ENCODE results near the gene CRADD. TPM values are rescaled to one million over a fixed set of nuclear protein-coding genes. Genes with fewer than 3 reads are reported as not detected.

Gene CRADD
- polyA plus RNA-seq, 1 of the 3 experiments (the other 2 are of a cell fraction) = 13.6 TPM

DNA sequence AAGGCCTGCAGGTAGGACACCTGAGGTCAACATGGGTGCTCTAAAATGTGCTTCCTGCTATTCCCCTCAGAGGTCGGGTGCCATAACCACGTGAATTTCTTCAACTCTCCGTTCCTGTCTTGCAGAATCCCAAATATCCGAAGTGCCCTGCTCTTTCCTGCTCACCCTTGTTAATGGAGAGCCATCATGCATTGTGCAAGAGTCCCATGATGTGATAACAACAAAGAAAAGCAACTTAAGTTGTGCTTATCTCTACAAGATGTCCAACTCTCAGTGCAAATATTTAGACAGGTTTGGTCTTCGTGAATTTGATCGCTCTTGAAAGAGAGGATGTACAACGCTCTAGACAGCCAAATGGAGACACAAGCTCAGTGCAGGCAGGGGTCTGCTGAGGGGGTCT, 260.6 kb downstream of the CRADD start:
- no peaks in the 10 kb centered on the region for H3K4me1 ChIP-seq (ENCODE audit: control insufficient read depth in 1 of 2, insufficient read depth in 2 of 2, low read depth in 1 of 2, low read length in 1 of 2)
- no peaks in the 10 kb centered on the region for H3K36me3 ChIP-seq (replicated peaks in 1 of 2; ENCODE audit: control insufficient read depth in 1 of 2, insufficient read depth in 2 of 2, low read length in 1 of 2)
- no peak overlapping the region for H3K4me3 ChIP-seq (ENCODE audit: low read depth in 2 of 2, low read length in 1 of 2)
- ChIA-PET CTCF (no interaction called here), POLR2A (no interaction called here)
- no peaks in the 10 kb centered on the region for H3K79me2 ChIP-seq (ENCODE audit: insufficient read depth)
- H4K20me1 ChIP-seq (ENCODE audit: insufficient read depth) = no peaks in the 10 kb centered on the region
- no peaks in the 10 kb centered on the region for H3F3A ChIP-seq (replicated peaks; ENCODE audit: insufficient read depth)
- H3K9me3 ChIP-seq = 0 out of 2 replicates have a peak, but pooled peaks cover 5% of the 10 kb centered on the region
- no peak overlapping the region for H3K4me2 ChIP-seq
- H3K27ac ChIP-seq (ENCODE audit: low read depth in 2 of 2, low read length in 1 of 2) = no peak overlapping the region
- no peaks in the 10 kb centered on the region for H3K27me3 ChIP-seq (ENCODE audit: insufficient read depth)
- no peak for TF ChIP-seq POLR2AphosphoS5 (IDR thresholded peaks at IDR 0.05; ENCODE audit: low read depth, low read length)
- H3K9ac ChIP-seq = no peak overlapping the region
- WGBS (ENCODE audit: low lambda C conversion rate) = 51% methylated on average over 7 of the region's 7 CpGs
- H3K9me2 ChIP-seq = no peaks in the 10 kb centered on the region
- H2AFZ ChIP-seq (ENCODE audit: low read depth) = no peak overlapping the region
- DNase-seq = no peak

DNA sequence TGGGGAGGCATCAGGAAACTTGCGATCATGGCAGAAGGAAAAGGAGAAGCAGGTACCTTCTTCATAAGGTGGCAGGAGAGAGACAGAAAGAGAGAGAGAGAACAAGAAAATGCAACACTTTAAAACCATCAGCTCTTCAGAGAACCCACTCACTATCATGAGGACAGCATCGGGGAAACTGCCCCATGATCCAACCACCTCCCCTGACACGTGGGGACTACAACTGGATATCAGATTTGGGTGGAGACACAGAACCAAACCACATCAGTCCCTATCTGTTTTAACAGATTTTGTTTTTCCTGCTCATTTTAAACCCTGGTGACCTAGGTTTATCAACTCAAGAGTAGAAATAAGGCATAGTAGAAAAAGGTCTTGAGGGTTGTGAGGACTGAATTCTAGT, 261.1 kb downstream of the CRADD start:
- ChIA-PET POLR2A (no interaction called here), CTCF (no interaction called here)

More for the DNA sequence above, 261.1 kb downstream of the CRADD start:
- 59% methylated on average over 3 of the region's 3 CpGs for WGBS (ENCODE audit: low lambda C conversion rate)
- H3F3A ChIP-seq (replicated peaks; ENCODE audit: insufficient read depth) = no peaks in the 10 kb centered on the region
- H3K4me3 ChIP-seq (ENCODE audit: low read depth in 2 of 2, low read length in 1 of 2) = no peak overlapping the region
- H3K9me3 ChIP-seq = 0 out of 2 replicates have a peak, but pooled peaks cover 5% of the 10 kb centered on the region
- no peaks in the 10 kb centered on the region for H3K36me3 ChIP-seq (replicated peaks in 1 of 2; ENCODE audit: control insufficient read depth in 1 of 2, insufficient read depth in 2 of 2, low read length in 1 of 2)
- H3K4me2 ChIP-seq = no peak overlapping the region
- H3K27me3 ChIP-seq (ENCODE audit: insufficient read depth) = no peaks in the 10 kb centered on the region
- H3K79me2 ChIP-seq (ENCODE audit: insufficient read depth) = no peaks in the 10 kb centered on the region
- no peaks in the 10 kb centered on the region for H3K9me2 ChIP-seq
- DNase-seq = no peak
- H3K27ac ChIP-seq (ENCODE audit: low read depth in 2 of 2, low read length in 1 of 2) = no peak overlapping the region
- no peaks in the 10 kb centered on the region for H3K4me1 ChIP-seq (ENCODE audit: control insufficient read depth in 1 of 2, insufficient read depth in 2 of 2, low read depth in 1 of 2, low read length in 1 of 2)
- H2AFZ ChIP-seq (ENCODE audit: low read depth) = no peak overlapping the region
- H3K9ac ChIP-seq = no peak overlapping the region
- H4K20me1 ChIP-seq (ENCODE audit: insufficient read depth) = no peaks in the 10 kb centered on the region
- TF ChIP-seq YY1 (IDR thresholded peaks at IDR 0.05; ENCODE audit: low read depth) (no peak), GABPA (IDR thresholded peaks at IDR 0.05; ENCODE audit: low read depth) (no peak), TCF12 (IDR thresholded peaks at IDR 0.05) (no peak), SMC3 (IDR thresholded peaks at IDR 0.05; ENCODE audit: low read depth, low read length) (no peak), JUND (IDR thresholded peaks at IDR 0.05) (no peak), NRF1 (IDR thresholded peaks at IDR 0.05; ENCODE audit: low read depth, low read length) (no peak), CHD2 (IDR thresholded peaks at IDR 0.05; ENCODE audit: low read length, partially characterized antibody) (no peak), SIN3A (IDR thresholded peaks at IDR 0.05; ENCODE audit: borderline replicate concordance, low read depth, low read length) (no peak), RXRA (IDR thresholded peaks at IDR 0.05; ENCODE audit: borderline replicate concordance, low read depth) (no peak), RCOR1 (IDR thresholded peaks at IDR 0.05; ENCODE audit: low read length) (no peak), POLR2AphosphoS5 (IDR thresholded peaks at IDR 0.05; ENCODE audit: low read depth, low read length) (no peak), FOXJ3 (CRISPR knock-in tag; IDR thresholded peaks at IDR 0.05) (no peak), RAD21 (IDR thresholded peaks at IDR 0.05; ENCODE audit: low read length) (no peak), FOSL2 (IDR thresholded peaks at IDR 0.05; ENCODE audit: borderline replicate concordance, low read depth) (no peak)
- TF ChIP-seq, protein P1, sequence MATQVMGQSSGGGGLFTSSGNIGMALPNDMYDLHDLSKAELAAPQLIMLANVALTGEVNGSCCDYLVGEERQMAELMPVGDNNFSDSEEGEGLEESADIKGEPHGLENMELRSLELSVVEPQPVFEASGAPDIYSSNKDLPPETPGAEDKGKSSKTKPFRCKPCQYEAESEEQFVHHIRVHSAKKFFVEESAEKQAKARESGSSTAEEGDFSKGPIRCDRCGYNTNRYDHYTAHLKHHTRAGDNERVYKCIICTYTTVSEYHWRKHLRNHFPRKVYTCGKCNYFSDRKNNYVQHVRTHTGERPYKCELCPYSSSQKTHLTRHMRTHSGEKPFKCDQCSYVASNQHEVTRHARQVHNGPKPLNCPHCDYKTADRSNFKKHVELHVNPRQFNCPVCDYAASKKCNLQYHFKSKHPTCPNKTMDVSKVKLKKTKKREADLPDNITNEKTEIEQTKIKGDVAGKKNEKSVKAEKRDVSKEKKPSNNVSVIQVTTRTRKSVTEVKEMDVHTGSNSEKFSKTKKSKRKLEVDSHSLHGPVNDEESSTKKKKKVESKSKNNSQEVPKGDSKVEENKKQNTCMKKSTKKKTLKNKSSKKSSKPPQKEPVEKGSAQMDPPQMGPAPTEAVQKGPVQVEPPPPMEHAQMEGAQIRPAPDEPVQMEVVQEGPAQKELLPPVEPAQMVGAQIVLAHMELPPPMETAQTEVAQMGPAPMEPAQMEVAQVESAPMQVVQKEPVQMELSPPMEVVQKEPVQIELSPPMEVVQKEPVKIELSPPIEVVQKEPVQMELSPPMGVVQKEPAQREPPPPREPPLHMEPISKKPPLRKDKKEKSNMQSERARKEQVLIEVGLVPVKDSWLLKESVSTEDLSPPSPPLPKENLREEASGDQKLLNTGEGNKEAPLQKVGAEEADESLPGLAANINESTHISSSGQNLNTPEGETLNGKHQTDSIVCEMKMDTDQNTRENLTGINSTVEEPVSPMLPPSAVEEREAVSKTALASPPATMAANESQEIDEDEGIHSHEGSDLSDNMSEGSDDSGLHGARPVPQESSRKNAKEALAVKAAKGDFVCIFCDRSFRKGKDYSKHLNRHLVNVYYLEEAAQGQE (IDR thresholded peaks at IDR 0.05; ENCODE audit: low read depth, low read length) = no peak
- TF ChIP-seq, protein P2, sequence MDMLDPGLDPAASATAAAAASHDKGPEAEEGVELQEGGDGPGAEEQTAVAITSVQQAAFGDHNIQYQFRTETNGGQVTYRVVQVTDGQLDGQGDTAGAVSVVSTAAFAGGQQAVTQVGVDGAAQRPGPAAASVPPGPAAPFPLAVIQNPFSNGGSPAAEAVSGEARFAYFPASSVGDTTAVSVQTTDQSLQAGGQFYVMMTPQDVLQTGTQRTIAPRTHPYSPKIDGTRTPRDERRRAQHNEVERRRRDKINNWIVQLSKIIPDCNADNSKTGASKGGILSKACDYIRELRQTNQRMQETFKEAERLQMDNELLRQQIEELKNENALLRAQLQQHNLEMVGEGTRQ (IDR thresholded peaks at IDR 0.05; ENCODE audit: borderline replicate concordance, low read depth, low read length) = no peak
- TF ChIP-seq, protein P3, sequence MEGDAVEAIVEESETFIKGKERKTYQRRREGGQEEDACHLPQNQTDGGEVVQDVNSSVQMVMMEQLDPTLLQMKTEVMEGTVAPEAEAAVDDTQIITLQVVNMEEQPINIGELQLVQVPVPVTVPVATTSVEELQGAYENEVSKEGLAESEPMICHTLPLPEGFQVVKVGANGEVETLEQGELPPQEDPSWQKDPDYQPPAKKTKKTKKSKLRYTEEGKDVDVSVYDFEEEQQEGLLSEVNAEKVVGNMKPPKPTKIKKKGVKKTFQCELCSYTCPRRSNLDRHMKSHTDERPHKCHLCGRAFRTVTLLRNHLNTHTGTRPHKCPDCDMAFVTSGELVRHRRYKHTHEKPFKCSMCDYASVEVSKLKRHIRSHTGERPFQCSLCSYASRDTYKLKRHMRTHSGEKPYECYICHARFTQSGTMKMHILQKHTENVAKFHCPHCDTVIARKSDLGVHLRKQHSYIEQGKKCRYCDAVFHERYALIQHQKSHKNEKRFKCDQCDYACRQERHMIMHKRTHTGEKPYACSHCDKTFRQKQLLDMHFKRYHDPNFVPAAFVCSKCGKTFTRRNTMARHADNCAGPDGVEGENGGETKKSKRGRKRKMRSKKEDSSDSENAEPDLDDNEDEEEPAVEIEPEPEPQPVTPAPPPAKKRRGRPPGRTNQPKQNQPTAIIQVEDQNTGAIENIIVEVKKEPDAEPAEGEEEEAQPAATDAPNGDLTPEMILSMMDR (IDR thresholded peaks at IDR 0.05) = no peak
- TF ChIP-seq, protein P4, sequence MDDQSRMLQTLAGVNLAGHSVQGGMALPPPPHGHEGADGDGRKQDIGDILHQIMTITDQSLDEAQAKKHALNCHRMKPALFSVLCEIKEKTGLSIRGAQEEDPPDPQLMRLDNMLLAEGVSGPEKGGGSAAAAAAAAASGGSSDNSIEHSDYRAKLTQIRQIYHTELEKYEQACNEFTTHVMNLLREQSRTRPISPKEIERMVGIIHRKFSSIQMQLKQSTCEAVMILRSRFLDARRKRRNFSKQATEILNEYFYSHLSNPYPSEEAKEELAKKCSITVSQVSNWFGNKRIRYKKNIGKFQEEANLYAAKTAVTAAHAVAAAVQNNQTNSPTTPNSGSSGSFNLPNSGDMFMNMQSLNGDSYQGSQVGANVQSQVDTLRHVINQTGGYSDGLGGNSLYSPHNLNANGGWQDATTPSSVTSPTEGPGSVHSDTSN (IDR thresholded peaks at IDR 0.05) = no peak
- TF ChIP-seq, protein P5, sequence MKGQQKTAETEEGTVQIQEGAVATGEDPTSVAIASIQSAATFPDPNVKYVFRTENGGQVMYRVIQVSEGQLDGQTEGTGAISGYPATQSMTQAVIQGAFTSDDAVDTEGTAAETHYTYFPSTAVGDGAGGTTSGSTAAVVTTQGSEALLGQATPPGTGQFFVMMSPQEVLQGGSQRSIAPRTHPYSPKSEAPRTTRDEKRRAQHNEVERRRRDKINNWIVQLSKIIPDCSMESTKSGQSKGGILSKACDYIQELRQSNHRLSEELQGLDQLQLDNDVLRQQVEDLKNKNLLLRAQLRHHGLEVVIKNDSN (IDR thresholded peaks at IDR 0.05; ENCODE audit: borderline replicate concordance, low read depth) = no peak
